Stimulated activated CD4-positive, alpha-beta T cell treated with anti-CD3 and anti-CD28 coated beads, TNF-alpha, amount 100 ng/mL, for 4 hours (primary cell): ENCODE data around the gene ZC3H12A.

Experiments used
- DNase-seq, 3 experiments: peaks; one replicate each; pipeline ENCODE4 v3.0.0-alpha.2; 2020; ENCODE audit warnings: low read depth in 3 of 3

The ZC3H12A gene

DNA sequence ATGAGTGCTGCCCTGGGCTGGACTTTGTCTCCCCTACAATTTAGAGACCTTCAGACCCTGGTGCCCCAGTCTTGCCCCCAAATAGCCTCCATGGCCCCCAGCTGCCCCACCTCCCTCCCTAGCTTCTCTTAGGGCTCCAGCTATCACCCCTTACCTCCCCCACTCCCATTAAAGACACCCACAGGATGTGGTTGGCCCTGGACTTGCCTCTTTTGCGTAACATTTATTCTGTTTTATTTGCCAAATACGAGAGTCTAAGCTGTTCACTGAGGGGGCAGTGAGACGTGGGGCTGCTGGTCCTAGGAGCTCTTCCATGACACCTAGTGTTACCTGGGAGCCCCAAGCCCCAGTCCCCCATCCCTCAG, 4.5 kb downstream of the ZC3H12A start:
- DNase-seq, result no peak

DNA sequence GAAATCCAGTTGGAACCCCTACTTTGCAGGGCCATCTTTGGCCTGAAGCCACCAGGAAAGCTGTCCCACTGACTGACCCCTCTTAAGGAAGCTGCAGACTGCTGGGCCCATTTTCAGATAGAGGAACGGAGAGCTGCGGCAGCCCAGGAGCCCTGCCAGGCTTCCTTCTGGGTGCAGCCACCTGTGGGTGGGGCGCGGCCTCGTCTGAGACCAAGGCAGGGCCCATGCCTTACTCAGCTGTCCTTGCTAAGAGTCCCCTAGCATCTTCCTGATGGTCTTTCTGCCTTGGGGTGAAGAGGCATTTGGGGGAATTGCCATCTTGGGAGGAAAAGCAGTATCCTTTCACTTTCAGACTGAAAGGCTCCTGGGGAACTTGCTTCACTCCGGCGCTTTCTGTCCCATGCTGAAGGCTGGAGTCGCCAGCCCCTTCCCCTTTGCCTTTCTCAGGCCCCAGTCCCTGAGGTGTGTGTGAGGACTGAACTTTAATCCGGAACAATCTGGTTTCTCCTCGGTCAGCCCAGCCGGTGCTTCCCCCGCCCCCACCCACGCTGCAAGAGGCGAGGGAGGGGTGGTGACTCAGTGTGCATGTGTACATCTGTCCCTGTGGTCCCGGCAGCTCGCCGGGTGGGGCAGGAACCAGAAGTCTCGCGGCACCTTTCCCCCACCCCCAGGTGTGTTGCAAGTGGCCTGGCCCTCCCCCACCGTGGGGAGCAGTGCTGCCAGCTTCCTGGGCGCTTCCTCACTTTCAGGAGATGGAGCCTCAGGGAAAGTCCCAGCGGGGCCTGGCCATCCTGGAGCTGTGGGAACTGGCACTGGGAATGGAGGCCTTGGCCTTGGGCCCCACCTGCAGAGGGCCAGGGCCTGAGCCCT, 5.1 kb downstream of the ZC3H12A start:
- peak; percentile 82 to 94 (median 88) for DNase-seq

DNA sequence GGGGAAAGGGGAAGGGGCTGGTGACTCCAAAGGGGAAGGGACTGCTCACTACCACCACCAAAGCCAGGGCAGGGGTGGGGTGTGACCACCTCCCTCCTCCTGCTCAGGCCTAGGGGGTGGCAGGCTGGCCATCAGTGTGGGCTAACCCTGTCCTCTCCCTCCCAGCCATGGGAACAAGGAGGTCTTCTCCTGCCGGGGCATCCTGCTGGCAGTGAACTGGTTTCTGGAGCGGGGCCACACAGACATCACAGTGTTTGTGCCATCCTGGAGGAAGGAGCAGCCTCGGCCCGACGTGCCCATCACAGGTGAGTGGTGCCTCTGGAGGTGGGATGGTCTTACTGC, 5.7 kb downstream of the ZC3H12A start:
- DNase-seq, result no peak

DNA sequence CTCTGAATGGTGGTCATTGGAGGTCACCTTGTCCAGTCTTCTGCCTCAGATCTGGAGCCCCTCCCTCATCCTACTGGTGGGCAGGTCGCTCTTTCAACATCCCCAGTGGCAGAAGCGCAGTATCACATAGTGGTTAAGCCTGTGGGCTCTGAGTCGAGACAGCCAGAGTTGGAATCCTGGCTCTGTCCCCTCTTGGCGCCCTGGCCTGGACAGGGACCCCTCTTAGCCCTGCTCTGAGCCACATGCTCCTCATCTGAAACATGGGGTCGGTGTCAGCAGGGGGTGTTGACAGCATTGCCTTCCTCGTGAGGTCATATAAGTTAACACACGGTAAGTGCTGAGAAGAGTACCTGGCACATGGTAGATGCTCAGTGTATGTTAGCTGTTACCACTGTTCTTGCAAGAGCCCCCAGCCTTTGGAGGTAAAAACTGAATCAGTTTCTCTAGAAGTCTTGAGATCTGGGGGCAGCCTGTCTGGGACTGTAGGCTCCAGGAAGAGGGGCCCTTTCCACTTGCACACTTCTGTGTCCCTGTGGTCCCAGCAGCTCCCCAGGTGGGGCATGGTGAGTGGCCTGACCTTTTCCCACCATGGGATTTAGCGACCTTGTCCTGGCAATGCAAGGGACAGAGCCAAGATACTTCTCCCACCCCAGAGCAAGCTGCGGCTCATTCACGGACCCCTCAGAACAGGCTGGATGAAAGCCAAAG, 6.4 kb downstream of the ZC3H12A start:
- DNase-seq, result no peak

DNA sequence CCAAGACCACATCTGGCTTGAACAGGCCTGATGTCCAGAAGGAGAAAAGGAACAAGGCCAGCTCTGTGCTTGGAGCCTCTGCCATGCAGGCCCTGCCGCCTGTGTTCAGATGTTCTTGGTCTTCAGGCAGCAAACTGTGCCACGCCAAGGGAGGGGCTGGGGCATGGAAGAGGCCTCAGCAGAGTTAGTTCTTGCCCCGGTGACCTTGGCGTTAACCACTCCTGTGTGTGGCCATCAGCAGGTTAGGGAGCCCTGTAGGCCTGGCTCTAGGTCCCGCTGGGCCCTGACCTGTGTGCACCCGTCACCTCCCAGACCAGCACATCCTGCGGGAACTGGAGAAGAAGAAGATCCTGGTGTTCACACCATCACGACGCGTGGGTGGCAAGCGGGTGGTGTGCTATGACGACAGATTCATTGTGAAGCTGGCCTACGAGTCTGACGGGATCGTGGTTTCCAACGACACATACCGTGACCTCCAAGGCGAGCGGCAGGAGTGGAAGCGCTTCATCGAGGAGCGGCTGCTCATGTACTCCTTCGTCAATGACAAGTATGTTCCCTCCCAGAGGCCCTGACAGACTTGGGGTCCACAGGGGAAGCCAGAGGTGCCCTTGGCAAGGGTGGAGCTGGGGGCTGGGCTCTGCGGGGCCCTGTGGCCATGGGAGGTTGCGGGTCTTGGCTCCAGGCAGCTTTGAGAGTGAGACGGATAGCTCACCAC, 7.1 kb downstream of the ZC3H12A start:
- no peak for DNase-seq

DNA sequence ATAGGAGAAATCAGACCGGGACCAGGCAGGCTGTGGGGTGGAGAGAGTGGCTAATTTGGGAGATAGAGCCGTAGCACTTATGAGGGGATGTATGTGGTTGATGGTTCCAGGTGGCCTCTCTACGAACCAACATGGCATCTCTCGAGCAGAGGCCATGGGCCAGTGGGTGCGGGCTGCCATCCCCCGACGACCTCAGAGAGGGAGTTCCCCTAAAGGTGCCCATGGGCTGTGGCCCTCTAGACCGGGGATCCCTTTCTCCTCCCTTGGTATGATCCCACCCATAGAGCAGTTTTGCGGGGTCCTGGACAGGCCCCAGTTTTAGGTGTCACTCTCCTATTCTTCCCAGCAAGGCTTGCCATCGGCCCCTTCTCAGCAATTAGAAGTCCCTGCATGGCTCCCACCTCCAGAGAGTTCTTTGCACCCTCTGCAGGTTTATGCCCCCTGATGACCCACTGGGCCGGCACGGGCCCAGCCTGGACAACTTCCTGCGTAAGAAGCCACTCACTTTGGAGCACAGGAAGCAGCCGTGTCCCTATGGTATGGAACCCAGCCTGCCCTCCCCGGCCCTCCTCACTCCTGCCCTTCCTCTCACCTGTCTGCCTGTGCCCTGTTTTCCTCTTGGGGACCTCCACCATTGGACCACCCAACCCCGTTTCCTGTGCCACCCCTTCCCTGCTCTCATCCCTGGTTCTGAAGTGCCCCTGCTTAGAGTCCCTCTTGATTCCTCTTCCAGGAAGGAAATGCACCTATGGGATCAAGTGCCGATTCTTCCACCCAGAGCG, 7.8 kb downstream of the ZC3H12A start:
- DNase-seq, result no peak

DNA sequence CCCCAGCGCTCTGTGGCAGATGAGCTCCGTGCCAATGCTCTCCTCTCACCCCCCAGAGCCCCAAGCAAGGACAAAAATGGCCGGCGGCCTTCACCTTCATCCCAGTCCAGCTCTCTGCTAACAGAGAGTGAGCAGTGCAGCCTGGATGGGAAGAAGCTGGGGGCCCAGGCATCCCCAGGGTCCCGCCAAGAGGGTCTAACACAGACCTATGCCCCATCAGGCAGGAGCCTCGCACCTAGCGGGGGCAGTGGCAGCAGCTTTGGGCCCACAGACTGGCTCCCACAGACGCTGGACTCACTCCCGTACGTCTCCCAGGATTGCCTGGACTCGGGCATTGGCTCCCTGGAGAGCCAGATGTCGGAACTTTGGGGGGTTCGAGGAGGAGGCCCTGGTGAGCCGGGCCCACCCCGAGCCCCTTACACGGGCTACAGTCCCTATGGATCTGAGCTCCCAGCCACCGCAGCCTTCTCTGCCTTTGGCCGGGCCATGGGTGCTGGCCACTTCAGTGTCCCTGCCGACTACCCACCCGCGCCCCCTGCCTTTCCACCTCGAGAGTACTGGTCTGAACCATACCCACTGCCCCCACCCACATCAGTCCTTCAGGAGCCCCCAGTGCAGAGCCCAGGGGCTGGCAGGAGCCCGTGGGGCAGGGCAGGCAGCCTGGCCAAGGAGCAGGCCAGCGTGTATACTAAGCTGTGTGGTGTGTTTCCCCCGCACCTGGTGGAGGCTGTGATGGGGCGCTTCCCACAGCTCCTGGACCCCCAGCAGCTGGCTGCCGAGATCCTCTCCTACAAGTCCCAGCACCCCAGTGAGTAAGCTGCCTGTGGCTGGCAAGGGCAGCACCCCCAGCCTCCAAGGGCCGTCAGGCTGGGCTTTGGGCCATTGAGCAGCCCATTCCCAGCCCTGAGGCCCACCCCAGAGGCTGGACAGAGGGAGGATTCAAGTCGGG, 8.7 kb downstream of the ZC3H12A start:
- no peak for DNase-seq

DNA sequence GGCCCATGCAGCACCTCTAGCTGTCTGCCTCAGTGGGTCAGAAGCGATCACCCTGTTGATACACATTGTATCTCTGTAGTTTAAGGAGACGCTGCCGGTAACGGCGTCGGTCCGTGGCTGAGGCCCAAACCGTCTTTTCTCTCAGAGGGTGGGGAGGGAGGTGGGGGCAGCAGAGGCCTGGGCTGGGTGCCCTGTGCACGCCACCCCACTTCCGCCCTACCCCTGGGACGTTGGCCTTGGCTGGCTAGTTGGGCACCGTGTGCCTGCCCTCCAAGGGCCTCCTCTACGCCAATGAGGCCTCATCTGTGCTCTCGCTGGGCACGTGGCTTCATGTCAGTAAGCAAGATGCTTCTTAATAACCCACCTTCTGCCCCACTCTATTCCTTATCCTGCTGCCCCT, 9.4 kb downstream of the ZC3H12A start:
- DNase-seq, result no peak

DNA sequence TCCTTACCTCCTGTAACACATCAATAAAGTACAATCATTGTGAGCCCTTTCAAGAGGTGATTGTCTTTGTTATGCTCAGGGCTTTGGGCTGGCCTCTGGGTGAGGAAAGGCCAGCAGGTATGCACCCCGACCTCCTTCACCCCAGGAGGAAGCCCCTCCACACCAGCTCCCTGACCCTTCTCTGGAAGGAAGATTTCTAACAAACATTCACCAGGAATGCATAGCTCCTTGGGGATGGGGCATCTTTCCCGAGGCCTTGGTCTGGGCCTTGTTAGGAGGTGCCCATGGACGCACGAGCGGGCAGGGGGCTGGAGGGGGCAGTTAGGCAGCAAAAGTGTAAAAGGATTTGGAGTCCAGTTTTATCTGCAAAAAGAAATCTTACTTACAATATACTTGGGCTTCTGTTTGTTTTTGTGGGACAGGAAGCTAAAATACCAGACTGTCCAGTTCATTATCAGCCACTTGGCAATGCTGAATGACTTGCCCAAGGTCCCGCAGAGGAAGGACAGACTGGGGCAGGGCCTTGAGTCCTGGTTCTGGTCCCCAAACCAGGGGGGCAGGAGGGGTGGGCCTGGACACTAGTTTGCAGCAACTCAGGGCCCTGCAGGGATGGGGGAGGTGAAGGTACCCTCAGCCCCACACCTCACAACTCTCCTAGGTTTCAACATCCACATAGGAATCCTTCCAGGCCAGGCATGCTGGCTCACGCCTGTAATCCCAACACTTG, 10.1 kb downstream of the ZC3H12A start:
- no peak for DNase-seq

DNA sequence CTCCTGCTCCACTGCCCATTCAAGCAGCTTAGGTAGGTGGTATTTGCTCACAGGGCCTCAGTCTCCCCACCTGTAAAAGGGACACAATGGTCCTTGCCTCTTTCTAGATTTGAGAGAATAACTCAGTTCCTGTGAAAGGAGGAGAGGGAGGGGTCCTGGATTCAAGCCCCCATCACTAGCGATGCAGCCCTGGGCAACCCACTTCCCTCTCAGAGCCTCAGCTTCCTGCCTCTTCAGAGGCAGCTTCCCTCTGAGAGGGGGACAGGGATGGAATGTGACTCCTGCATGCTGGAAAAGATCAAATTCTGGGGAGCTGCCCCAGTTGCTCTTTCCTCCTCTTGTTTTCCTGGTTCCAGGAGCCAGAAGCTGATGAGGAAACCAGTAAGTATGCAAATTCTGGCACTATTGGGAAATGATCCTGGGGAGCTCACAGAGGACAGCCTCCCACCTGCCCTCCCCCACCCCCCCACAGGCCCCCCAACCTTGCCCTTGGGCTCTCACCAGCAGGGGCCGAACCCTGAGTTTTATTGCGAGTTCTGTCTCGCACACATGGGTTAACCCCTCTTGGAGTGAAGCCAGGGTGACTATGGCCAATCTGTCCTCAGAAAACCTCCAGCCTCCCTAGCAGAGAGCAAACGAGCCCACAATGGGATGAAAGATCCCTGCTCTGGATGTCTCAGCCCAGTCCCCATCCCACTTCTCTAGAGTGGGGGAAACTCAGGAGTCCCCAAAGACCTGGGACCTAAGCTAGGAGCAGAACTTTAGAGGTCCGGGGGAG, 11.7 kb downstream of the ZC3H12A start:
- DNase-seq, result no peak

DNA sequence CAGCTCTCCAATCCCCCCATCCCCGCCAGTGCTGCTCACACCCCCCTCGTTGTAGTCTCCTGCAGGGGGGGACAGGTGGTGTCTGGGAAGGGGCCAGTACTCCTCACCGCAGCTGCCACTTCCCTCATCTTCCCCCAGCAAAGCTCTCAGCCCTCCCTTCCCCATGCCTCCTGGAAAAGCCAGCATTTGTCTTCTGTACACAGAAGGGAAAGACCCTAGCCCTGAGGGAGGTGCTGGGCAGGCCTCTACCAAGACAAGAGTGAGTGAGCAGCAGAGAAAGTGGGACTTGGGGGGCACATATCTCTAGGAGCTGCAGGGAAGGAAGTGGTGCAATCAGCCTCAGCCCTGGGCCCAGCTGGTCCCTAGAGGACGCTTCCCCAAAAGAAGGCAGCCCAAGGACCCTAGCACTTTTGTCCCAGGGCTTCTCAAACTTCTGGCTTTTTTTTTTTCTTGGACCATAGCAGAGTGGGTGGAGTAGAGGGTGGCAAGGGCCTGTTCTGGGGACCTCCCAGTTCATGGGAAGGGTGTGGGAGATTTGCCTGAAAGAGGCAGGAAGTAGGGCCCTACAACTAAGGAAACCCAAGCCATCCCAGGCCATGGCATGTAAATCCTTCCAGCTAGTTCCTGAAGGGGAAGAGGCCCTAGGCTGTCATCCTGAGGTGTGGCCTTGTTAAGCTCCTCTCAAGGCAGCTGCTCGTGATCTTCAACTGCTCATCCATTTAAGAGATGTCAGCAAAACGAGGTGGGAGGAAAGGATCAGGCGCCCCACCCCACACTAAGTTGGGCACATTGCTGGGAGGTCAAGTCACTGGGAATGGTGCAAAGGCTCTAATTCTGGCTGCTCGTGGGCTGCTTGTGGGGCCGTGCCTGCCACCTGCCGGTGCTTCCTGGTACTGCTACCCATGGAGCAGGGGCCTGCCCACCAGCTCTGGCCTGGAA, 12.6 kb downstream of the ZC3H12A start:
- peak; percentile 63 to 80 (median 64) for DNase-seq

DNA sequence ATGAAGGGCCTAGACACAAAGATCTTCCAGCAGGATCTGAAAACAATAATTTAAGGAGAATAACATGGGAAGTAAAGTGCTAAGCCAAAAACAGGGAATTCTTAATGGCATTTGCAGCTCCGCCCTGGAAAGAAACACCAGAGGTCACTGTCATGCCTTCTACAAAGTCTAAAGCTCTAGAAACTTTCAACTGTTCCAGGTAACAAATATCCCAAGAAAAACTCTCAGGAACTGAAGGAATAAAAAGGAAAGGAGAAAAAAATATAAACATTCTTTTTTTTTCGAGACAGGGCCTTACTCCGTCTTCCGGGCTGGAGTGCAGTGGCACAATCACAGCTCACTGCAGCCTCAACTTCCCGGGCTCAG, 13.2 kb downstream of the ZC3H12A start:
- no peak for DNase-seq

DNA sequence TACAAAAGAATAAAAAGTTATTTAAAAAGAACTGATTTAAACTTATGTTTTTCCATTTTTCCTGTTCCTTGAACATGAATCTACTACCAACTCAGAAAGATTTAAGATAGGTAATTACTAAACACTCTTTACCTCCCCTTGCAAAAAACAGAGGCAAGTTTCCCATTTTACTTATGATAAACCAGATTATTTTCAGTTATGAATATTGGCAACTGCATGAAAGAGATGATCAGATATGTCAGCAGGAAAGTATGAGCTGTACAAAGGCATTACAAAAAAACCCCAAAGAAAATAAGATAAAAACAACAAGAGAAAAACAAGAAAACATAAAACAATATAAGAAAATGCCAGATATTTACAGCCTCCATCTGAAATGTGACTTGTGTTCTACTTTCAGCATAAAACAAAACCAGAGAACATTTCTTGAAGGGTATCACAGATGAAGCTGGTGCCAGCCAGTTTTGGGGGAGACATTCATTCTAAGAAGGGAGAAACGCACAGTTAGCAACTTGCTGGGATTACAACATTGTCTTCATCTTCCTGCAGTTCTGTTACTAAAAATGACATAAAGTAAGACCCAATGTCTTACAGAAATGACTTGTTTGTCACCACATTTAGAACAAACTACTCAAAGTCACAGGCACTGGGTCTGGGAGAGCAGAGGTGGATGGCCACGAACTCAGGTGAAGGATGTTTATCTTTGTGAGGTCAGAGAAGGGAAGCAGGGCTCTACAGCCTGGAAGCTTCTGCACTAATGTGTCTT, 19.1 kb downstream of the ZC3H12A start:
- no peak for DNase-seq

DNA sequence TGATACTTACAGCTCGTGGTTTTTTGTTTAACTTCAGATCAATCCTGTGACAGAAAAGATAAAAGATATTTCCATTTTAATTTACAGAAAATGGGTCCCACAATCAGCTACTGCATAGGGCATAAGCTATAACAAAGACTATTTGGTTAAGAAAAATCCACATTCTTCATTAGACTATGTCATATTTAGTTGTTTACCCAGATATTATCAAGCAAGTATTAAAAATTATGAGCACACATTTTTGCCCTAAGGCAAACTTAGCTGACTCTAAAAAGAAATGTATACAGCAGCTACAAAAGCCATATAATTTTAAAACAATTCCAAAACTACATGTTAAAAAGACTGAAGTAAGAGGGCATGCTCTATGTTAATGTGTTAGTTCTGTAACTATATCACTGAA, 21.5 kb downstream of the ZC3H12A start:
- DNase-seq, result no peak

DNA sequence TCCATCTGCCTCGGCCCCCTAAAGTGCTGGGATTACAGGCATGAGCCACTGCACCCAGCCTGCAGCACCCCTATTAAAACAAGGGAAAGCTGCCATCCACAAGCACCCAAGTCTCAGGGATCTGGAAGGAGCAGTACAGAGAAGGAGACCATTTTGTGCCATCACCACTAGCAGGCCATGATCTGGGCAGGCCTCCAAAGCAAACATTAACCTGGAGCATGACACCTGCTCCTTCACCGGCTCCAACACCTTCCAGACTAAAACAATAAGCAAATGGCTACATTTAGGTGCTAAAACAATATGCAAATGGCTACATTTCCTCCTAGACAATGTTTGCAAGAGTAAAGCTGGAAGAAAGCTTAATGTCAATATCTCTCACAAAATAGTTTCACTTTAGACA, 23.5 kb downstream of the ZC3H12A start:
- no peak for DNase-seq

DNA sequence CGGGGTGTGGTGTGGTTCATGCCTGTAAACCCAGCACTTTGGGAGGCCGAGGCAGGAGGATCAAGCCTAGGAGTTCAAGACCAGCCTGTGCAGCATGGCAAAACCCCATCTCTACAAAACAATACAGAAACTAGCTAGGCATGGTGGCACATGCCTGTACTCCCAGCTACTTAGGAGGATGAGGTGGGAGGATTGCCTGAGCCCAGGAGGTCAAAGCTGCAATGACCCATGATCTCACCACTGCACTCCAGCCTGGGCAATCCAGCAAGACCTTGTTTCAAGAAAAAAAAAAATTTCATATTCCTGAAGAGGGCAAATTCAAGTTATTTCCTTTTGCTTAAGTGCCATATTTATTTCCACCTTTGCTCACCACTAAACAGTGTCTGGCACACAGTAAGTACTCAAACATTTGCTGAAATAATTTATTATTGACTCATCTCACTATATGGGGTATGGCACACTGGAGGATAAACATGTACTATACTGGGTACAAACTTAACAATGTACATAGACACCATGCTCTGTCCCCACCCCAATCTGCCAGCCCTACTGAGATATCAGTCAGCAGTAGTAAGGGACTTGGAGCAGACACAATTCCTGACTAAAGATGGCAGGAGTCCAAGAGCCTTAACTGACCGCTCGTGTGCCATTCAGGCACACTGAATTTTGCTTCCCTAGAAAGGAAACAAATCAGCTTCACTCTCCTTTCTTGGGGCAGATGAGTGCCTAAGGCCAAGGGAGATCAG, 24.7 kb downstream of the ZC3H12A start:
- no peak for DNase-seq

DNA sequence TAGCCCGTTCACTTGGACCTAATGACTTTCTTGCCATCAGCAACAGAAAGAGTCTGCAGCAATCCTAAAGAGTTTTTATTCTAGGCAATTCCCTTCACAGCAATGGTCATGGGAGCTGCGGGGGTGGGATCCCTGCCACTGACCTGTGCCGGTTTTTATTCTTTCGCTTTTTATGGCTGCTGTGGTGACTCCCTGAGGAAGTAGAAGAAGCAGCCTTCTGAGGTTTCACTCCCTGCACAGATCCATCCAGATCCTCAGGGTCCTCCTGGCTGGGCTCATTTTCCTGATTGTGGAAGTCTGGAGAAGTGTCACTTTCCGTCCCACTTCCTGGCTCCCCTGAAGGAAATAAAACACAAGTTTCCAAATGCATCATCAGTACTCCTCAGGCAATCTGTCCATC, 27.3 kb downstream of the ZC3H12A start:
- DNase-seq, result no peak
